Body of pancreas (tissue), 4 donors: ENCODE measurements around the gene CBR4.

Source experiments
- CTCF ChIP-seq, 7 experiments: fragments of 450-650 bp in 4 of 7; fragments of 200-600 bp in 3 of 7; sonication (generic) in 3 of 7; IDR thresholded peaks; one replicate each; pipeline ENCODE4 v1.5.1; 2016 to 2019; ENCODE audit warnings: antibody characterized with exemption in 7 of 7
- POLR2A ChIP-seq, 3 donors: fragments of 450-650 bp; IDR thresholded peaks; one replicate each; pipeline ENCODE4 v1.6.1; 2016; ENCODE audit warnings: antibody characterized with exemption in 3 of 3, mild to moderate bottlenecking in 2 of 3

DNA sequence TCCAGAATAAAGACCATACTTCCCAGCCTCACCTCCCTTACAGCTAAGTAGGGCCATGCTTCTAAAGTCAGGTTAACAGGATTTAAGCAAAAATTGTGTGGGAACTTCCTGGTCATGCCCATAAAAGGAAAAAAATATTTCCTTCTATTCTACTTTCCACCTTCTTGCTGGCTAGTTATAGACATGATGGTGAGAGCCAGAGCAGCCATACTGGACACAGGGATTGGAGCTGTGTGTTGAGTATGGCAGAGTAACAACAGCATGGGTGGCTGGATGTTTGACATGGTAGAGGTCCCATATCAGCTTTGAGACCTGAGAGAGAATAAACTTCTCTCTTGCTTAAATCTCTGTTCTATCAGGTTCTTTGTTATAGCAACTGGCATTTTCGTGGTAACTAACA lies 15.1 kb upstream of the CBR4 start:
- TF ChIP-seq CTCF (IDR thresholded peaks at IDR 0.05) (no peak), POLR2A (IDR thresholded peaks at IDR 0.05) (no peak)
